ENCODE measurements around the gene CPT2. TPM values are rescaled to one million over a fixed set of nuclear protein-coding genes. Genes with fewer than 3 reads are reported as not detected.
A peak's percentile ranks its signal among the peaks of the same experiment; 100 is the strongest.

Gene CPT2
- total and polyA plus RNA-seq, 2 experiments from 2014 or later = 15.2 to 16.2 TPM

DNA sequence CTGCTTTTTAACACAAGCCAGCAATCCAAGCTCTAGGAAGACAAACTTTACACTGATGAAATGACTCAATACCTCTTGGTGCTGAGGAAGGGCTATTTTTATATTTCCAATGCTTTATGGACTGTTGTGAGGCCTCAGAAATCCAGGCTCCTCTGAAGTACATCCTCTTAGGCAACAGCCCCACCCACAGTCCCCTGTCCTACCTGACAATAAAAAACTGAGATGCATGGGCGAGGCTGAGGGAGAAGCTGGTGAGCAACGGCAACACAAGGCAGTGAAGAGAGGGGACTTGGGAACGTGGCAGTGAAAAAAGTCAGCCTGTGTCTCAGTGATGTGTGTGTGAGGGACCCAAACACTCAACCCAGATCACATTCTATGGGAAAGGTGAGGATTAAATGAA, 10.1 kb upstream of the CPT2 start:
- Histone ChIP-seq H3K4me3 (no peak overlapping the region), H3K27me3 (replicated peaks; ENCODE audit: insufficient read depth) (no peaks in the 10 kb centered on the region), H3K27ac (peak overlapping the region; percentile 65), H3K9me2 (ENCODE audit: insufficient read depth) (no peaks in the 10 kb centered on the region), H3K9me3 (ENCODE audit: low read depth) (no peaks in the 10 kb centered on the region), H3K79me2 (ENCODE audit: insufficient read depth) (no peaks in the 10 kb centered on the region), H2AFZ (peak overlapping the region; percentile 19; the same call in 1 of the 2 replicates), H3K9ac (no peak overlapping the region), H3K36me3 (ENCODE audit: low read depth) (no peaks in the 10 kb centered on the region), H3F3A (ENCODE audit: insufficient read depth) (peaks cover 45% of the 10 kb centered on the region), H3K4me1 (ENCODE audit: insufficient read depth) (peaks cover 48% of the 10 kb centered on the region), H3K4me2 (ENCODE audit: unreplicated experiment) (no peak overlapping the region), H4K20me1 (ENCODE audit: insufficient read depth) (no peaks in the 10 kb centered on the region)
- no peak for DNase-seq
- 72 to 77% methylated on average over 3 of the region's 3 CpGs for WGBS, 2 experiments (ENCODE audit: low coverage in 1 of 2, low lambda C conversion rate in 2 of 2, missing lambda C conversion rate in 2 of 2)
- in situ Hi-C loops (cut with MboI) = loop anchor here (10.0 to 25.0 kb wide), 2 partner anchors 372 to 474 kb away; no protein-coding TSS in a partner anchor
- no peak for TF ChIP-seq EZH2phosphoT487 (IDR thresholded peaks at IDR 0.05; ENCODE audit: insufficient read depth, low read depth)
- no peak for TF ChIP-seq EZH2 (IDR thresholded peaks at IDR 0.05; ENCODE audit: insufficient read depth, poor library complexity, severe bottlenecking)

DNA sequence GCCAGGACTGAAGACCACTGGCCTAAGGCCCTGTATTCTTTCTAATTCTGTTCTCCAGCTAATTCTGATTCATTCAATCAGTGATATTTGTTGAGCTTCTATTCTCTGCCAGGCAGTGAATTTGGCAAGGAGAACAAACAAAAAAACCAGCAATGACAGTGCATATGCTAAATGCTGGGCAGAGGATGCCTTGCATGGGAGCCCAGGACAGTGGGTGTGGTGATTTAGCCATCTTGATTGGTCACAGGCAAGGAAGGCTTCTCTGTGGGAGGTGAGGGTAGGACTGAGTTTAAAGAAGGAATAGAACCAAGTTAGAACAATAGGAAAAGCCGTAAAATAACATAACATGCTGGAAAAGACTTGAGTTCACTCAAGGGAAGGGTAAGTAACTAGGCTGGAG, 9.2 kb upstream of the CPT2 start:
- Histone ChIP-seq H3K27ac (peak overlapping the region; percentile 65), H3K9me2 (ENCODE audit: insufficient read depth) (no peaks in the 10 kb centered on the region), H3K79me2 (ENCODE audit: insufficient read depth) (no peaks in the 10 kb centered on the region), H3F3A (ENCODE audit: insufficient read depth) (peaks cover 42% of the 10 kb centered on the region), H3K9me3 (ENCODE audit: low read depth) (no peaks in the 10 kb centered on the region), H3K4me3 (no peak overlapping the region), H4K20me1 (ENCODE audit: insufficient read depth) (no peaks in the 10 kb centered on the region), H3K4me2 (ENCODE audit: unreplicated experiment) (peak overlapping the region; percentile 24), H2AFZ (peak overlapping the region; percentile 50), H3K9ac (peak overlapping the region; percentile 15; the same call in 1 of the 2 replicates), H3K36me3 (ENCODE audit: low read depth) (no peaks in the 10 kb centered on the region), H3K4me1 (ENCODE audit: insufficient read depth) (peaks cover 41% of the 10 kb centered on the region), H3K27me3 (replicated peaks; ENCODE audit: insufficient read depth) (no peaks in the 10 kb centered on the region)
- WGBS, 2 experiments (ENCODE audit: low coverage in 1 of 2, low lambda C conversion rate in 2 of 2, missing lambda C conversion rate in 2 of 2) = 10 to 13% methylated on average over 1 of the region's 1 CpG
- in situ Hi-C loops (cut with MboI) = loop anchor here (10.0 to 25.0 kb wide), 2 partner anchors 373 to 475 kb away; no protein-coding TSS in a partner anchor
- peak; percentile 73 for DNase-seq
- no peak for TF ChIP-seq EZH2 (IDR thresholded peaks at IDR 0.05; ENCODE audit: insufficient read depth, poor library complexity, severe bottlenecking)
- TF ChIP-seq EZH2phosphoT487 (IDR thresholded peaks at IDR 0.05; ENCODE audit: insufficient read depth, low read depth) = no peak

DNA sequence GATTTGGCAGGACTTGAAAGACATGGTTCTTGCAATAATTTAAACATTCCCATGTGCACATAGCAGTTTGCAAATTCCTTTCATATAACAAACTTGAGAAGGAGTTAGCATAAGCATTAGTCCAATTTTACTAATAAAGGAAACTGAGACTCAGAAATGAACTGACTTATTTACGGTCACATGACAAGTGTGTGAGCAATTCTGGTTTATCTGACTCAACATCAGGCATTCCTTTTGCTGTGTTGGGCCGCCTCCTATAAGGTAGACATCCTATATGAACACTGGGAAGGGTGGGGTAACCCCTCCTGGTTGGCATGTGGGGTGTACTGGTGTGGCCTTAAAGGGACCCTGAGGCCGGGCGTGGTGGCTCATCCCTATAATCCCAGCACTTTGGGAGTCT, 8.5 kb upstream of the CPT2 start:
- no peaks in the 10 kb centered on the region for H4K20me1 ChIP-seq (ENCODE audit: insufficient read depth)
- peak; percentile 62 for DNase-seq
- H3K4me3 ChIP-seq = no peak overlapping the region
- in situ Hi-C loops (cut with MboI) = loop anchor here (10.0 to 25.0 kb wide), 2 partner anchors 373 to 476 kb away; no protein-coding TSS in a partner anchor
- no peaks in the 10 kb centered on the region for H3K36me3 ChIP-seq (ENCODE audit: low read depth)
- H2AFZ ChIP-seq = peak overlapping the region; percentile 50; the same call in 1 of the 2 replicates
- no peaks in the 10 kb centered on the region for H3K9me2 ChIP-seq (ENCODE audit: insufficient read depth)
- 53 to 59% methylated on average over 4 of the region's 4 CpGs for WGBS, 2 experiments (ENCODE audit: low coverage in 1 of 2, low lambda C conversion rate in 2 of 2, missing lambda C conversion rate in 2 of 2)
- no peaks in the 10 kb centered on the region for H3K27me3 ChIP-seq (replicated peaks; ENCODE audit: insufficient read depth)
- TF ChIP-seq EZH2 (IDR thresholded peaks at IDR 0.05; ENCODE audit: insufficient read depth, poor library complexity, severe bottlenecking) = no peak
- TF ChIP-seq EZH2phosphoT487 (IDR thresholded peaks at IDR 0.05; ENCODE audit: insufficient read depth, low read depth) = no peak
- H3K27ac ChIP-seq = peak overlapping the region; percentile 65
- peaks cover 34% of the 10 kb centered on the region for H3K4me1 ChIP-seq (ENCODE audit: insufficient read depth)
- H3K79me2 ChIP-seq (ENCODE audit: insufficient read depth) = no peaks in the 10 kb centered on the region
- no peaks in the 10 kb centered on the region for H3K9me3 ChIP-seq (ENCODE audit: low read depth)
- H3K9ac ChIP-seq = no peak overlapping the region
- H3K4me2 ChIP-seq (ENCODE audit: unreplicated experiment) = peak overlapping the region; percentile 24
- H3F3A ChIP-seq (ENCODE audit: insufficient read depth) = peaks cover 35% of the 10 kb centered on the region

DNA sequence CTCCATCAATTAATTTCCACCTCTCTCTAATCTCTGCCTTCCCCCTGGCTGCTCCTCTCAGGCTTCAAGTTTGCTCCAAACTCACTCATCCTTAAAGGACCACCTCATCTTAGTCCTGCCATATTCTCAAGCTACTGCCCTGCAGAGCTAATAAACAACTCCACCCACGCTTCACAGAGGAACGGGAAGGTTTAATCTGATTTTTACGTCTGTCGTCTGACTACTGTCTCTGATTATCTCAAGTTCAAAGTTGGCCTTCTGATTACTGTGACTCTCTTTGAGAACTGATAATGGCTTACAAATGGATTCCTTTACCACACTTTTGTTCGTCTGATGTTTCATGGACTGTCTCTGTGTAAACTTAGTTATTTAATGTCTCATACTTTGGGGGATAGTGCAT, 7.6 kb upstream of the CPT2 start:
- Histone ChIP-seq H3K27me3 (replicated peaks; ENCODE audit: insufficient read depth) (no peaks in the 10 kb centered on the region), H4K20me1 (ENCODE audit: insufficient read depth) (no peaks in the 10 kb centered on the region), H3K9me2 (ENCODE audit: insufficient read depth) (no peaks in the 10 kb centered on the region), H3K27ac (no peak overlapping the region), H3K79me2 (ENCODE audit: insufficient read depth) (no peaks in the 10 kb centered on the region), H3K4me1 (ENCODE audit: insufficient read depth) (peaks cover 25% of the 10 kb centered on the region), H3F3A (ENCODE audit: insufficient read depth) (peaks cover 28% of the 10 kb centered on the region), H3K9ac (no peak overlapping the region), H2AFZ (peak overlapping the region; percentile 24; the same call in 1 of the 2 replicates), H3K9me3 (ENCODE audit: low read depth) (no peaks in the 10 kb centered on the region), H3K36me3 (ENCODE audit: low read depth) (no peaks in the 10 kb centered on the region), H3K4me3 (no peak overlapping the region), H3K4me2 (ENCODE audit: unreplicated experiment) (no peak overlapping the region)
- in situ Hi-C loops (cut with MboI) = loop anchor here (10.0 to 25.0 kb wide), 2 partner anchors 374 to 477 kb away; no protein-coding TSS in a partner anchor
- TF ChIP-seq EZH2 (IDR thresholded peaks at IDR 0.05; ENCODE audit: insufficient read depth, poor library complexity, severe bottlenecking) = no peak
- no peak for TF ChIP-seq EZH2phosphoT487 (IDR thresholded peaks at IDR 0.05; ENCODE audit: insufficient read depth, low read depth)
- DNase-seq = no peak
- WGBS, 2 experiments (ENCODE audit: low coverage in 1 of 2, low lambda C conversion rate in 2 of 2, missing lambda C conversion rate in 2 of 2) = 72 to 78% methylated on average over 5 of the region's 5 CpGs

All from GM23248 (cell line).